Measurements from ENCODE around the gene RPS2. TPM values are rescaled to one million over a fixed set of nuclear protein-coding genes. Genes with fewer than 3 reads are reported as not detected.

RPS2 gene
- total RNA-seq, 1 experiment from 2014 or later = 4,836 TPM

DNA sequence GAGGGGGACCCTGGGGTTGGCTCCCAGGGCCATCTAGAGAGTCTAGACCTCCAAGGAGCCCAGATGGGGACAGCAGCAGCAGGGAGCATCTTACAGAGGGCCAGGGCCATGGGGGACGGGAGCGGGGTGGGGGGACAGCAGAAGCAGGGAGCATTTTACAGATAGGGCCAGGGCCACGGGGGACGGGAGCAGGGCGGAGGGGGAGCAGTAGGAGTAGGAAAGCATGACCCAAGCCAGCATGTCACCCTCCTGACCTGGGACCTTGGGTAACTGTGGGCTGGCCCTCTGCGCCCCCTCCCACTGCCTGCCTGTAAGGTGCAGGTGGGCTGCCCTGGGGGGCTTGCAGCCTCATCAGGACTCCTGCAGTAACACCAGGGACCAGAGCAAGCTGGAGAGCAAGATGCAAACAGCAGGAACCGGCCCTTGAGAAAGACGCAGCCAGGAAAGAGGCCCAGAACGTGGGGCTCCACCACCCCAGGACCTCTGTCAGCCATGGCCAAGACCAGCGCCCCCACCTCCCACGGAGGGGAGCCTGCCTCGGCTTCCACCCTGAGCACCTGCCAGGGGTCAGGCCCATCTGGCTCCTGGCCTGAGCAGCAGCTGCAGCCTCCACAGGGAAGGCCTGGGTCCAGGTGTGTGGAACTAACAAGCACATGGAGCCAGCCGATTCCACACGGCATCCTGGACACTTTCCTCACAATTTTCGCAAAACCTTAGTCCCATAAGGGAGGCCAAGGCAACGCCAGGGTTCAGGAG is 42.6 kb upstream of the RPS2 start:
- Mint-ChIP-seq H3K27ac (ENCODE audit: low read depth, unreplicated experiment) (peak overlapping the region; percentile 85), H3K9me3 (ENCODE audit: unreplicated experiment) (no peaks in the 10 kb centered on the region), H3K4me1 (ENCODE audit: insufficient read depth, unreplicated experiment) (peaks cover 17% of the 10 kb centered on the region), H3K36me3 (ENCODE audit: insufficient read depth, unreplicated experiment) (peaks cover 38% of the 10 kb centered on the region), H3K27me3 (ENCODE audit: insufficient read depth, unreplicated experiment) (no peaks in the 10 kb centered on the region), H3K4me3 (ENCODE audit: unreplicated experiment) (peak overlapping the region; percentile 79)
- POLR2A ChIA-PET = interaction anchor here (0.6 to 4.2 kb wide), 35 partner anchors 8 to 525 kb away, joined by 3 to 72 read pairs (median 6); partner anchors contain the start of genes ECI1, FAHD1, GFER and HAGH
- CTCF ChIA-PET = interaction anchor here (0.8 to 1.8 kb wide), 4 partner anchors 40 to 150 kb away, joined by 3 to 9 read pairs (median 5); partner anchors contain the start of genes NTHL1, RPS2 and TSC2
- BruUV-seq (replicated peaks) = no TSS peak
- intact Hi-C loops (cut with micrococcal nuclease) = no loop called here
- TF ChIP-seq, protein P1, sequence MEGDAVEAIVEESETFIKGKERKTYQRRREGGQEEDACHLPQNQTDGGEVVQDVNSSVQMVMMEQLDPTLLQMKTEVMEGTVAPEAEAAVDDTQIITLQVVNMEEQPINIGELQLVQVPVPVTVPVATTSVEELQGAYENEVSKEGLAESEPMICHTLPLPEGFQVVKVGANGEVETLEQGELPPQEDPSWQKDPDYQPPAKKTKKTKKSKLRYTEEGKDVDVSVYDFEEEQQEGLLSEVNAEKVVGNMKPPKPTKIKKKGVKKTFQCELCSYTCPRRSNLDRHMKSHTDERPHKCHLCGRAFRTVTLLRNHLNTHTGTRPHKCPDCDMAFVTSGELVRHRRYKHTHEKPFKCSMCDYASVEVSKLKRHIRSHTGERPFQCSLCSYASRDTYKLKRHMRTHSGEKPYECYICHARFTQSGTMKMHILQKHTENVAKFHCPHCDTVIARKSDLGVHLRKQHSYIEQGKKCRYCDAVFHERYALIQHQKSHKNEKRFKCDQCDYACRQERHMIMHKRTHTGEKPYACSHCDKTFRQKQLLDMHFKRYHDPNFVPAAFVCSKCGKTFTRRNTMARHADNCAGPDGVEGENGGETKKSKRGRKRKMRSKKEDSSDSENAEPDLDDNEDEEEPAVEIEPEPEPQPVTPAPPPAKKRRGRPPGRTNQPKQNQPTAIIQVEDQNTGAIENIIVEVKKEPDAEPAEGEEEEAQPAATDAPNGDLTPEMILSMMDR (IDR thresholded peaks at IDR 0.05; ENCODE audit: unreplicated experiment) = no peak
- DNase-seq (ENCODE audit: unreplicated experiment) = no peak

DNA sequence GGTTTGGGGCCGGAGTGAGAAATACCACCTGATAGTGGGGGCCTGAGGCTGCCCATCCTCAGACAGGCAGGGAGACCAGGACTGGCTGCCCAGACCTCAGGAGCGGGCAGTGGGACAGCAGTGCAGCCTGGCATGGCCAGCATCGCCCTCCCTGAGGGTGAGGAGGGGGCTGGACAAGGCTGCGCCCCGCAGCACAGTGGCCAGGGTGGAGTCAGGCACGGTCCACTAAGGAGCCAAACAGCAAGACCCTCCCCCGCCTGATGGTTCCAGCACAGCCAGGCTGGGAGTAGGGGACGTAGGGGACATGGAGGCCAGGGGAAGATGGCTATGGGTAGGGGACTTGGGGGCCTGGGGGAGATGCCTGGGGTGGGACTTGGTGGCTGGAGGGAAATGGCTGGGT is 41.7 kb upstream of the RPS2 start:
- peaks cover 17% of the 10 kb centered on the region for H3K4me1 Mint-ChIP-seq (ENCODE audit: insufficient read depth, unreplicated experiment)
- no peaks in the 10 kb centered on the region for H3K9me3 Mint-ChIP-seq (ENCODE audit: unreplicated experiment)
- ChIA-PET POLR2A (interaction anchor here (1.4 to 4.2 kb wide), 2 partner anchors 11 to 34 kb away, joined by 3 to 41 read pairs; partner anchors contain the start of gene TBL3), CTCF (no interaction called here)
- peak overlapping the region; percentile 85 for H3K27ac Mint-ChIP-seq (ENCODE audit: low read depth, unreplicated experiment)
- no peak for DNase-seq (ENCODE audit: unreplicated experiment)
- H3K36me3 Mint-ChIP-seq (ENCODE audit: insufficient read depth, unreplicated experiment) = peaks cover 41% of the 10 kb centered on the region
- no TSS peak for BruUV-seq (replicated peaks)
- TF ChIP-seq, protein P1 (IDR thresholded peaks at IDR 0.05; ENCODE audit: unreplicated experiment) = no peak
- H3K27me3 Mint-ChIP-seq (ENCODE audit: insufficient read depth, unreplicated experiment) = no peaks in the 10 kb centered on the region
- intact Hi-C loops (cut with micrococcal nuclease) = no loop called here
- H3K4me3 Mint-ChIP-seq (ENCODE audit: unreplicated experiment) = peak overlapping the region; percentile 79

DNA sequence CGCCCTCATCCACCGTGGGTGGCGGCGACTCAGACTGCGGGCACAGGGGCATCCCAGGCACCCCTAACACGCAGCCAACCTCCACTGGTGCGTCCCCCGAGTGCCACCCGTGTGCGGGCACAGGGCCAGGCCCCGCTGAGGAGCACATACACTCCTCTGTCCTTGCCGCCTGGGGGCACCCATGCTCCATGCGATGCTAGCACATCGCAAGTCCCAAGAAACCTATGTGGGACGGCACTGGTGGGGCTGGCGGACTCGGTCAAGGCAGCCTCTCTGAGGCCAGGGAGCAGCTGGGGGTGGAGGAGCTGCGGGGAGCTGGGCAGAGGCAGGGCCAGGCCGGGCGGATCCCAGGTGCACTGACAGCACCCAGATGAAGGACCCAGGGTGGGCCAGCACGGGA is 41.0 kb upstream of the RPS2 start:
- DNase-seq (ENCODE audit: unreplicated experiment) = no peak
- BruUV-seq (replicated peaks) = no TSS peak
- Mint-ChIP-seq H3K4me3 (ENCODE audit: unreplicated experiment) (peak overlapping the region; percentile 79), H3K27ac (ENCODE audit: low read depth, unreplicated experiment) (no peak overlapping the region), H3K36me3 (ENCODE audit: insufficient read depth, unreplicated experiment) (peaks cover 48% of the 10 kb centered on the region), H3K9me3 (ENCODE audit: unreplicated experiment) (no peaks in the 10 kb centered on the region), H3K4me1 (ENCODE audit: insufficient read depth, unreplicated experiment) (peaks cover 17% of the 10 kb centered on the region), H3K27me3 (ENCODE audit: insufficient read depth, unreplicated experiment) (no peaks in the 10 kb centered on the region)
- intact Hi-C loops (cut with micrococcal nuclease) = no loop called here
- ChIA-PET POLR2A (interaction anchor here (1.0 to 4.2 kb wide), 4 partner anchors 9 to 41 kb away, joined by 3 to 41 read pairs (median 10); partner anchors contain the start of genes RPS2 and TBL3), CTCF (interaction anchor here (0.5 to 2.8 kb wide), 3 partner anchors 135 to 231 kb away, joined by 3 to 13 read pairs (median 4); no protein-coding TSS in a partner anchor)
- TF ChIP-seq, protein P1 (IDR thresholded peaks at IDR 0.05; ENCODE audit: unreplicated experiment) = no peak

DNA sequence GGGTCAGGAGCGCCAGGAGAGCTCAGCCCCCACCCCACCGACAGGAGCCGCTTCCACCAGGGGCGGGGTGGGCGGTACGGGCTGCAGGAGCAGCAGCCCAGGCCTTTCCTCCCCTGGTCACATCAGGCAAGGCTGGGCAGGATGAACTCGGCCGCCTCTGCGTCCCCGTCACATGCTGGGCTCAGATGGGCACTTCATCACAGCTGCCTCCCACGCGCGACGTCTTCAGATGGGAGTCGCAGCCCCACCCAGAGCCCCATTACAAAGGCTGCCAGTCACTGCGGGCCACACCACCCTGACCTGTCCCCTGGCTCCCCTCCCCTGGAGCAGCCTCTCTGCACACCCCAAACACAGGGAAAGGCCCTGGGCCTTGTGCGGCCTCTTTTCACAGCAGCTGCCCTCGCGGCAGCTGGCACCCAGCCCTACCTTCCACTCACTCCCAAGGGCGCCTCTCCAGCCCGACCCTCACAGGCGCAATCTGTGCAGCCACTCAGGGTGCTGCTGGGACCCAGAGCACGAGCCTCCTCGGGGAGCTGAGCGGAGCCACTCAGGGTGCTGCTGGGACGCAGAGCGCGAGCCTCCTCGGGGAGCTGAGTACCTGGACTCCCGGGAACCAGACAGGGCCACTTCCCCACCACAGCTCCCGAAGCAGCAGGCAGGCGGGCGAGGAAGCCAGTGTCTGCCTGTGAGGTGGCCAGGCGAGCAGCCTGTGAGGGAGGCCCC is 40.3 kb upstream of the RPS2 start:
- Mint-ChIP-seq H3K9me3 (ENCODE audit: unreplicated experiment) (no peaks in the 10 kb centered on the region), H3K36me3 (ENCODE audit: insufficient read depth, unreplicated experiment) (peaks cover 54% of the 10 kb centered on the region), H3K27me3 (ENCODE audit: insufficient read depth, unreplicated experiment) (no peaks in the 10 kb centered on the region), H3K27ac (ENCODE audit: low read depth, unreplicated experiment) (peak overlapping the region; percentile 59), H3K4me3 (ENCODE audit: unreplicated experiment) (no peak overlapping the region), H3K4me1 (ENCODE audit: insufficient read depth, unreplicated experiment) (peaks cover 17% of the 10 kb centered on the region)
- TF ChIP-seq, protein P1 (IDR thresholded peaks at IDR 0.05; ENCODE audit: unreplicated experiment) = no peak
- ChIA-PET CTCF (interaction anchor here (0.5 to 2.8 kb wide), 14 partner anchors 8 to 230 kb away, joined by 3 to 13 read pairs (median 4); partner anchors contain the start of genes NOXO1 and RAB26), POLR2A (interaction anchor here (0.6 to 2.5 kb wide), 6 partner anchors 10 to 508 kb away, joined by 3 to 18 read pairs (median 3); partner anchors contain the start of genes RPS2 and TBL3)
- no peak for DNase-seq (ENCODE audit: unreplicated experiment)
- no TSS peak for BruUV-seq (replicated peaks)
- intact Hi-C loops (cut with micrococcal nuclease) = no loop called here

All from MCF 10A (cell line).